Measurements from ENCODE around the gene BEX2. TPM values are rescaled to one million over a fixed set of nuclear protein-coding genes. Genes with fewer than 3 reads are reported as not detected.
"Not testable (repeated sequence)": the region's sequence is repeated elsewhere in the genome, so short reads cannot be mapped to it uniquely, and the experiment has no call there.

The BEX2 gene
- total and polyA plus RNA-seq, 2 donors (not counting 1 experiment from before 2014, with no cell fraction given), result 15.9 to 34.6 TPM

DNA sequence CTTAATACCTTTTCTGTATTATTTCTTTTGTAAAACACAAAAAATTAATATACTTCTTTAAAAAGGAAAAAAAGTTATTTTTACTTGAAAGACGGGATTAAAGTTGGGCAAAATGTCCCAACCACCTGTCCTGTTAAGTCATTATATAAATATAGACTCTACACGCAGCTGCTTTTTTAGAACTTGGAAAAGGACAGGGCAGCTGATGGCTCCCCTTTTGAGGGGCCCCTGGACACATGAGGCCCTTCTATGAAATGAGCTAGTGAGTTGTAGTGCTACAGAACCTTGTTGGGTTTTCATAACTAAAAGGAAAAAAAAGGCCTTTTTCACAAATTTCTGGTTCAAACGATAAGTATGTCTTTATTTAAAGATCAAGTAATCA, 600 bp upstream of the BEX2 start:
- intact Hi-C loops (cut with micrococcal nuclease), result loop anchor here (2.0 kb wide), 1 partner anchor 57 kb away; the partner anchor contains the start of gene TCEAL8

DNA sequence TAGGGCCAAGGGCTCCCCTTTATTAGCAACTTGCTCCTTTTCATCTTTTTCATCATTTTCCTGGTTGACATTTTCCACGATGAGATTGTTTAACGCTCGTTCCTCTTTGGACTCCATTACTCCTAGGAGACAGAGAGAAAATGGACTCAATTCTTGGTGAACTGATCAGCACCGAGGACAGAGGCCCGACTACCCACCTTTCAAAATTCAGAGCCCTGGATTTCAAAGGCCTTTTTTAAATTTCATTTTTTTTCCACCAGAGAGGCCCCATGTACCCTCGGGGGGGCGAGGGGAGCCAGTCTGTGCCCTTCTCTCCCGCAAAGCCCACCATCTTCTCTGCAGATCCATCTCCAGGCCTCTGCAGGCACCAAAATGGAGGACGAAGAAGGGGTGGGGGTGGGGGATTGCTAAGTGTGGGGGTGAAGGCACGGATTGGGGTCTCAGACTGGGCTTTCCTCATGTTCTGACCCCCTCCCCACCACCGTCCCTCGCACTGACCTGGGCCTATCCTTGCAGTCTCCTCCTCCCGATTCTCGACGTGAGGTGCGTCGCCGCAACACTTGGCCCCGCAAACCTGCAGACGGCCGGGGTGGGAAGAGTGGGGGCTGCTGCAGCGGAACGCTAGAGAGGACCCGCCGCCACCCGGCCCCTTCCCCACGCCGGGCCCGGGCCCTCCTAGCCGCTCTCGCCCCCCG, 783 bp downstream of the BEX2 start:
- Mint-ChIP-seq H3K4me1 (peaks cover 2% of the 10 kb centered on the region), H3K4me3 (peak overlapping the region; percentile 55), H3K9me3 (ENCODE audit: insufficient read depth) (no peaks in the 10 kb centered on the region), H3K27ac (peak overlapping the region; percentile 6), H3K27me3 (no peaks in the 10 kb centered on the region)
- Histone ChIP-seq H3K4me2 (replicated peaks; ENCODE audit: low read depth, low read length, poor library complexity, severe bottlenecking) (peak overlapping the region; percentile 72), H3K36me3 (replicated peaks in 1 of 2; ENCODE audit: control extremely low read depth in 1 of 2, control insufficient read depth in 1 of 2, extremely low read depth in 1 of 2, insufficient read depth in 2 of 2, low read length in 1 of 2) (no peaks in the 10 kb centered on the region), H3K27me3 (replicated peaks in 1 of 4; ENCODE audit: control extremely low read depth in 1 of 4, control insufficient read depth in 3 of 4, insufficient read depth in 4 of 4, low read length in 3 of 4) (no peaks in the 10 kb centered on the region), H3K79me2 (ENCODE audit: control insufficient read depth, insufficient read depth, low read length) (no peaks in the 10 kb centered on the region), H4K20me1 (ENCODE audit: control insufficient read depth, insufficient read depth, low read length, poor library complexity, severe bottlenecking) (no peaks in the 10 kb centered on the region), H3K4me1 (ENCODE audit: control insufficient read depth in 2 of 2, insufficient read depth in 2 of 2, low read length in 2 of 2) (peaks cover 4 to 10% of the 10 kb centered on the region in 2 donors), H3K27ac (ENCODE audit: low read length in 2 of 2) (peak overlapping the region in 1 of 2 donors; percentile 79), H3K9ac (ENCODE audit: low read length) (peak overlapping the region; percentile 72), H3K4me3 (ENCODE audit: control extremely low read depth in 1 of 5, extremely low read depth in 1 of 5, insufficient read depth in 1 of 5, low read depth in 2 of 5, low read length in 4 of 5) (peak overlapping the region in 4 of 5 experiments; percentile 57 to 71 (median 64)), H3K9me3 (ENCODE audit: control extremely low read depth in 1 of 3, control insufficient read depth in 2 of 3, insufficient read depth in 1 of 3, low read length in 2 of 3) (no peaks in the 10 kb centered on the region), H2AFZ (ENCODE audit: insufficient read depth, low read depth, low read length, poor library complexity, severe bottlenecking) (peak overlapping the region; percentile 74)
- ChIA-PET CTCF (no interaction called here), POLR2A (no interaction called here)
- WGBS (ENCODE audit: insufficient coverage), result 9% methylated on average over 13 of the region's 32 CpGs
- DNase-seq, result no peak
- intact Hi-C loops (cut with micrococcal nuclease), result loop anchor here (2.0 kb wide), 1 partner anchor 55 kb away; the partner anchor contains the start of gene TCEAL8
- TF ChIP-seq, protein P1, sequence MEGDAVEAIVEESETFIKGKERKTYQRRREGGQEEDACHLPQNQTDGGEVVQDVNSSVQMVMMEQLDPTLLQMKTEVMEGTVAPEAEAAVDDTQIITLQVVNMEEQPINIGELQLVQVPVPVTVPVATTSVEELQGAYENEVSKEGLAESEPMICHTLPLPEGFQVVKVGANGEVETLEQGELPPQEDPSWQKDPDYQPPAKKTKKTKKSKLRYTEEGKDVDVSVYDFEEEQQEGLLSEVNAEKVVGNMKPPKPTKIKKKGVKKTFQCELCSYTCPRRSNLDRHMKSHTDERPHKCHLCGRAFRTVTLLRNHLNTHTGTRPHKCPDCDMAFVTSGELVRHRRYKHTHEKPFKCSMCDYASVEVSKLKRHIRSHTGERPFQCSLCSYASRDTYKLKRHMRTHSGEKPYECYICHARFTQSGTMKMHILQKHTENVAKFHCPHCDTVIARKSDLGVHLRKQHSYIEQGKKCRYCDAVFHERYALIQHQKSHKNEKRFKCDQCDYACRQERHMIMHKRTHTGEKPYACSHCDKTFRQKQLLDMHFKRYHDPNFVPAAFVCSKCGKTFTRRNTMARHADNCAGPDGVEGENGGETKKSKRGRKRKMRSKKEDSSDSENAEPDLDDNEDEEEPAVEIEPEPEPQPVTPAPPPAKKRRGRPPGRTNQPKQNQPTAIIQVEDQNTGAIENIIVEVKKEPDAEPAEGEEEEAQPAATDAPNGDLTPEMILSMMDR (IDR thresholded peaks at IDR 0.05), result no peak
- TF ChIP-seq EZH2 (IDR thresholded peaks at IDR 0.05; ENCODE audit: borderline replicate concordance, insufficient read depth, low read depth, low read length, poor library complexity, severe bottlenecking), result no peak
- ATAC-seq (ENCODE audit: low read depth), result no peak

More for the DNA sequence above, 600 bp upstream of the BEX2 start:
- Histone ChIP-seq H3K9ac (ENCODE audit: low read length) (no peak overlapping the region), H3K27me3 (replicated peaks in 1 of 4; ENCODE audit: control extremely low read depth in 1 of 4, control insufficient read depth in 3 of 4, insufficient read depth in 4 of 4, low read length in 3 of 4) (no peaks in the 10 kb centered on the region), H3K27ac (ENCODE audit: low read length in 2 of 2) (no peak overlapping the region), H2AFZ (ENCODE audit: insufficient read depth, low read depth, low read length, poor library complexity, severe bottlenecking) (peak overlapping the region; percentile 74), H3K9me3 (ENCODE audit: control extremely low read depth in 1 of 3, control insufficient read depth in 2 of 3, insufficient read depth in 1 of 3, low read length in 2 of 3) (no peaks in the 10 kb centered on the region), H3K4me3 (ENCODE audit: control extremely low read depth in 1 of 5, extremely low read depth in 1 of 5, insufficient read depth in 1 of 5, low read depth in 2 of 5, low read length in 4 of 5) (peak overlapping the region in 1 of 5 experiments; percentile 71), H3K36me3 (replicated peaks in 1 of 2; ENCODE audit: control extremely low read depth in 1 of 2, control insufficient read depth in 1 of 2, extremely low read depth in 1 of 2, insufficient read depth in 2 of 2, low read length in 1 of 2) (no peaks in the 10 kb centered on the region), H3K79me2 (ENCODE audit: control insufficient read depth, insufficient read depth, low read length) (no peaks in the 10 kb centered on the region), H3K4me1 (ENCODE audit: control insufficient read depth in 2 of 2, insufficient read depth in 2 of 2, low read length in 2 of 2) (peaks cover 4 to 10% of the 10 kb centered on the region in 2 donors), H4K20me1 (ENCODE audit: control insufficient read depth, insufficient read depth, low read length, poor library complexity, severe bottlenecking) (no peaks in the 10 kb centered on the region), H3K4me2 (replicated peaks; ENCODE audit: low read depth, low read length, poor library complexity, severe bottlenecking) (peak overlapping the region; percentile 72)
- no peak overlapping the region for H3K27ac Mint-ChIP-seq
- H3K9me3 Mint-ChIP-seq (ENCODE audit: insufficient read depth), result no peaks in the 10 kb centered on the region
- peak overlapping the region; percentile 85 for H3K4me3 Mint-ChIP-seq
- ATAC-seq (ENCODE audit: low read depth), result no peak
- no CpG with 5 or more reads among the region's 3 CpGs for WGBS (ENCODE audit: insufficient coverage)
- ChIA-PET CTCF (interaction anchor here (0.5 kb wide), 1 partner anchor 100 kb away, joined by 3 read pairs; no protein-coding TSS in a partner anchor), POLR2A (no interaction called here)
- TF ChIP-seq EZH2 (IDR thresholded peaks at IDR 0.05; ENCODE audit: borderline replicate concordance, insufficient read depth, low read depth, low read length, poor library complexity, severe bottlenecking), result no peak
- TF ChIP-seq, protein P1 (IDR thresholded peaks at IDR 0.05), result no peak
- peaks cover 2% of the 10 kb centered on the region for H3K4me1 Mint-ChIP-seq
- no peaks in the 10 kb centered on the region for H3K27me3 Mint-ChIP-seq
- no peak for DNase-seq

DNA sequence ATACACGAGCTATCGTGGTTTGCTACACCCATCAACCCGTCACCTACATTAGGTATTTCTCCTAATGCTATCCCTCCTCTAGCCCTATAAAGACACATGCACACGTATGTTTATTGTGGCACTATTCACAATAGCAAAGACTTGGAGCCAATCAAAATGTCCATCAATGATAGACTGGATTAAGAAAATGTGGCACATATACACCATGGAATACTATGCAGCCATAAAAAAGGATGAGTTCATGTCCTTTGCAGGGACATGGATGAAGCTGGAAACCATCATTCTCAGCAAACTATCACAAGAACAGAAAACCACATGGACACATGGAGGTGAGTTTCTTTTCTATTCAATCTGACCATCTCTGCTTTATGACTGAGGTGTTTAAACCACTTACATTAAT, 5.1 kb downstream of the BEX2 start:
- H3K79me2 ChIP-seq (ENCODE audit: control insufficient read depth, insufficient read depth, low read length); H3K9me3 ChIP-seq (ENCODE audit: control extremely low read depth in 1 of 3, control insufficient read depth in 2 of 3, insufficient read depth in 1 of 3, low read length in 2 of 3); H2AFZ ChIP-seq (ENCODE audit: insufficient read depth, low read depth, low read length, poor library complexity, severe bottlenecking); DNase-seq; H3K27me3 ChIP-seq (replicated peaks in 1 of 4; ENCODE audit: control extremely low read depth in 1 of 4, control insufficient read depth in 3 of 4, insufficient read depth in 4 of 4, low read length in 3 of 4); H3K4me1 ChIP-seq (ENCODE audit: control insufficient read depth in 2 of 2, insufficient read depth in 2 of 2, low read length in 2 of 2); H3K4me1 Mint-ChIP-seq; ATAC-seq (ENCODE audit: low read depth); H3K4me3 Mint-ChIP-seq; H3K9me3 Mint-ChIP-seq (ENCODE audit: insufficient read depth); CTCF ChIA-PET; H3K4me2 ChIP-seq (replicated peaks; ENCODE audit: low read depth, low read length, poor library complexity, severe bottlenecking); H3K9ac ChIP-seq (ENCODE audit: low read length); H4K20me1 ChIP-seq (ENCODE audit: control insufficient read depth, insufficient read depth, low read length, poor library complexity, severe bottlenecking); POLR2A ChIA-PET; intact Hi-C loops (cut with micrococcal nuclease); H3K27ac Mint-ChIP-seq; H3K4me3 ChIP-seq (ENCODE audit: control extremely low read depth in 1 of 5, extremely low read depth in 1 of 5, insufficient read depth in 1 of 5, low read depth in 2 of 5, low read length in 4 of 5); H3K27ac ChIP-seq (ENCODE audit: low read length in 2 of 2); H3K27me3 Mint-ChIP-seq; H3K36me3 ChIP-seq (replicated peaks in 1 of 2; ENCODE audit: control extremely low read depth in 1 of 2, control insufficient read depth in 1 of 2, extremely low read depth in 1 of 2, insufficient read depth in 2 of 2, low read length in 1 of 2): not testable (repeated sequence)
- WGBS (ENCODE audit: insufficient coverage), result no CpG with 5 or more reads among the region's 4 CpGs
